ENCODE results near the gene ANXA2R.
"Not testable (repeated sequence)": the region's sequence is repeated elsewhere in the genome, so short reads cannot be mapped to it uniquely, and the experiment has no call there.

Gene ANXA2R

GRCh38 chr5:43036409-43036808 is 3.7 kb downstream of the ANXA2R start:
- DNase-seq (ENCODE audit: low read depth in 1 of 2, low spot score in 1 of 2): no peak

- DNase-seq (ENCODE audit: low read depth in 1 of 2, low spot score in 1 of 2): no peak
Measured at GRCh38 chr5:43034591-43034968, 5.5 kb downstream of the ANXA2R start.

GRCh38 chr5:43033841-43034590 is 6.1 kb downstream of the ANXA2R start:
- no peak for DNase-seq (ENCODE audit: low read depth in 1 of 2, low spot score in 1 of 2)

GRCh38 chr5:43027054-43027785 is 12.9 kb downstream of the ANXA2R start:
- DNase-seq (ENCODE audit: low read depth in 1 of 2, low spot score in 1 of 2): no peak

DNA sequence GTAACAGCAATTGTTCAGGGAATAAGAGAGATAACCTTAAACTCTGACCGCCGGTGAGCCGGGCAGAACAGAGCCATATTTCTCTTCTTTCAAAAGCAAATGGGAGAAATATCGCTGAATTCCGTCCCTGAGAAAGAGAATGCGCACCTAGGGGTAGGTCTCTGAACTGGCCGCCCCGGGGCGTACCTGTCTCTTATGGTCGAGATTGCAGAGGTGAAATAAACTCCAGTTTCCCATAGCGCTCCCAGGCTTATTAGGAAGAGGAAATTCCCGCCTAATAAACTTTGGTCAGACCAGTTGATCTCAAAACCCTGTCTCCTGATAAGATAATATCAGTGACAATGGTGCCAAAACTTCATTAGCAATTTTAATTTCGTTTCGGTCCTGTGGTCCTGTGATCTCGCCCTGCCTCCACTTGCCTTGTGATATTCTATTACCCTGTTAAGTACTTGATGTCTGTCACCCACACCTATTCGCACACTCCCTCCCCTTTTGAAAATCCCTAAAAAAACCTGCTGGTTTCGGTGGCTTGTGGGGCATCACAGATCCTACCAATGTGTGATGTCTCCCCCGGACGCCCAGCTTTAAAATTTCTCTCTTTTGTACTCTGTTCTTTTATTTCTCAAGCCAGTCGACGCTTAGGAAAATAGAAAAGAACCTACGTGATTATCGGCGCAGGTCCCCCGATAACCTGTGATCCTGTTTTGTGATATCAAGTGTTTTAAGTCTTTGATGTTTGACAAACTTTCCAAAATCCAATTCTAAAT is 14.8 kb downstream of the ANXA2R start:
- not testable (repeated sequence) for DNase-seq (ENCODE audit: low read depth in 1 of 2, low spot score in 1 of 2)

GRCh38 chr5:43024217-43024616 is 15.9 kb downstream of the ANXA2R start:
- no peak for DNase-seq (ENCODE audit: low read depth in 1 of 2, low spot score in 1 of 2)

DNA sequence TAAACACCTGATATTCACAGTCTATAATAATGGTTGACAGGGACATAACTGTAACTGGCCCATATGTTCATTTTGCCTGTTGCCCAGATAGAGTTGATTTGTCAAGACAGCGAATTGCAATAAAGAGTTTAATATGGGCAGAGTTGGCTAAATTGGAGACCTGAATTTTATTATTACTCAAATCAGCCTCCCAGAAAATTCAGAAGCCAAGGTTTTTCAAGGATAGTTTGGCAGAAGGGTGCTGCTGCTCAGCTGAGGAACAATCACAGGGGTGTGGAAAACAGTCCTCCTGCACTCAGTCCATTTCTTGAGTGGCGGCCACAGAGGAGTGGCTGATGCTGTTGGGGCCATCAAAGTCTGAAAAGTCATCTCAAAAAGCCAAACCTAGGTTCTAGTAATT is 19.0 kb downstream of the ANXA2R start:
- no peak for DNase-seq (ENCODE audit: low read depth in 1 of 2, low spot score in 1 of 2)

- DNase-seq (ENCODE audit: low read depth in 1 of 2, low spot score in 1 of 2): no peak
Measured at GRCh38 chr5:43020399-43020746, 19.7 kb downstream of the ANXA2R start.

GRCh38 chr5:43019614-43020398 is 20.3 kb downstream of the ANXA2R start:
- DNase-seq (ENCODE audit: low read depth in 1 of 2, low spot score in 1 of 2): peak; percentile 55 to 63

- DNase-seq (ENCODE audit: low read depth in 1 of 2, low spot score in 1 of 2): no peak
Measured at GRCh38 chr5:43019291-43019613, 20.9 kb downstream of the ANXA2R start.

GRCh38 chr5:43017428-43017815 is 22.7 kb downstream of the ANXA2R start:
- DNase-seq (ENCODE audit: low read depth in 1 of 2, low spot score in 1 of 2): peak in 1 of 2 donors; percentile 10

DNA sequence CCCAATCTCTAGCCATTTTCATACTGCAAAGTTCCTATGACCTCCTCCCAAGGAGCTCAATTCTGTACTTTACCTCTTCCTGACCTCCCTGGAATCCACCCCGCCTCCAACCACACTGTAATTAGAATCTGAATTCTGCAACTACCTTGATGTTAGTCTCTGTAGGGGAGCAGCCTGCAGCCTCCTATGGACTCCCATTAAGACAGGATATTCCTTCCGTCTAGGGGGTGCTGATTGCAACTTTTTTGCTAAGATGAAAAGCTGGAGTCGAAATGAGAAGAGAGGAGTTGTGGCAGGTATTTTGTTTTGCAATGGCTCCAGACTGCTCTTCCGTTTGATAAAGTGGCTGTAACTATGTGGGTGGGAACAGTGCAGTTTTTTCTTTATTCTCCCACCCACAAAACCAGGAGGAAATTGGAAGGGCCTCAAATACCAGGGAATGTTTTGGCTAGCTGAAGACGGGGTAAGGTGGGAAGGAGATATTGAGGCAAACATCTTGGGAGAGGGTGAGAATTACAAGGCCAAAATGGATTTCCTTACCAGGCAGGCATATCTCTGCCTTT is 23.8 kb downstream of the ANXA2R start:
- DNase-seq (ENCODE audit: low read depth in 1 of 2, low spot score in 1 of 2): no peak

DNA sequence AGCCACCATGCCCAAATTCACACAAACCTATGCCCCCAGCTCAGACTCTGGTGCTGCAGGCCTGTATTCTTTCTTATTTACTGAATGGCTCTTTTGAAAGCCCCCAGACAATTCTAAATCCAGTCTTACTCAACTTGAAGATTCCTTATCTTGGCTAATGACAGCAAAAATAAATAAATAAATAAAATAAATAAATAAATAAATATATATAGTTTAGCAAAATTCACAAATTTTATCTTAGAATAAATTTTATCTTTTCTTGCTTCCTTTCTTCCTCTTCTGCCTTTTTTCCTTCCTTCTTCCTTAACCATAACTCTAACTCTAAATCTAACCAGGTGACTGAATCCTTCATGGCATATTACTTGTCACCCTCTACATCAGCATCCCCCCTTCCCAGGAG is 25.6 kb downstream of the ANXA2R start:
- DNase-seq (ENCODE audit: low read depth in 1 of 2, low spot score in 1 of 2): no peak

- no peak for DNase-seq (ENCODE audit: low read depth in 1 of 2, low spot score in 1 of 2)
Measured at GRCh38 chr5:43010935-43011315, 29.2 kb downstream of the ANXA2R start.

GRCh38 chr5:43008363-43009153 is 31.6 kb downstream of the ANXA2R start:
- DNase-seq (ENCODE audit: low read depth in 1 of 2, low spot score in 1 of 2): peak; percentile 84 to 87

GRCh38 chr5:43007911-43008362 is 32.2 kb downstream of the ANXA2R start:
- DNase-seq (ENCODE audit: low read depth in 1 of 2, low spot score in 1 of 2): peak in 1 of 2 donors; percentile 64

GRCh38 chr5:43007246-43007910 is 32.7 kb downstream of the ANXA2R start:
- peak in 1 of 2 donors; percentile 53 for DNase-seq (ENCODE audit: low read depth in 1 of 2, low spot score in 1 of 2)

DNA sequence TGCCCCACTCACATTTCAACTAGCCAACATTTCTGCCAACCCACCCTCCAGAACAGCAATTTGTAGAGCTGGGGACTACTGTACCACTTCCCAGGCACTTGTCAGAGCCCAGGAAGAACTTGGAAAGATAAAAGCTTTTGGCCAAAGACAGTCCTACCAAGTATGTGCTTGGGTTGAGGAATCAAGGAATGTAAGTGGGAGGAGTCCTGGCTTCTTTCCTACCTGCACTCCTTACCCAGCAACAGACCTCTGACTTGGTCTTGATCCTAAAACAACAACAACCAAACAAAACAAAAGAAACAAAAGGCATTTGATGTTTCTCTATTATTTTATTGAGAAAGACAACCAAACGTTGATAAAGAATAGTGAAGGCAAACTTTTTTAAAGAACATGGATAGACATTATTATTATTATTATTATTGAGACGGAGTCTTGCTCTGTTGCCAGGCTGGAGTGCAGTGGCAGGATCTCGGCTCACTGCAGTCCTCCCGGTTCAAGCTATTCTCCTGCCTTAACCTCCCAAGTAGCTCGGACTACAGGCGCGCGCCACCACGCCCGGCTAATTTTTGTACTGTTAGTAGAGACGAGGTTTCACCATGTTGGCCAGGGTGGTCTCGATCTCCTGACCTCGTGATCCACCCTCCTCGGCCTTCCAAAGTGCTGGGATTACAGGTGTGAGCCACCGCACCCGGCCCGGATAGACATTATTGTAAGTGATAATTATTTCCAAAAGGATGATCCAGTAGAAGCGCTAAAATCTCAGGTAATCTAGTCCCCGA is 33.5 kb downstream of the ANXA2R start:
- DNase-seq (ENCODE audit: low read depth in 1 of 2, low spot score in 1 of 2): no peak

DNA sequence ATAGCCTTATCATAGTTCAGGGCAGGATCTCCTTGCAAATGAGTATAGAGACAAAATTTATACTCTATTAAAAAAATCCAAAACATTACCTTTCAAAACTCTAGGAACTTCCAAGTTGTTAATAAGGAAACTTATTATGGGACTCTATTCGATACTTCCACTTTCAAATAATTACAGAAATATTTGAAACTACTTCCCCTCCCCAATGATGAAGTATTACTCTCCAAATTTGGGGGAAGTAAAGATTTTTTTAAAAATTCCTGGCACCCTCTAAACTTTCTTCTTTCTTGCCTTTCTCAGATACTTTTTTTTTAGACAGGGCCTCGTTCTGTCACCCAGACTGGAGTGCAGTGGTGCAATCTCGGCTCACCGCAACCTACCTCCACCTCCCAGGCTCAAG is 35.1 kb downstream of the ANXA2R start:
- DNase-seq (ENCODE audit: low read depth in 1 of 2, low spot score in 1 of 2): no peak
